ENCODE data around the gene MYPN.
A peak's percentile ranks its signal among the peaks of the same experiment; 100 is the strongest.
"Not testable (repeated sequence)": the region's sequence is repeated elsewhere in the genome, so short reads cannot be mapped to it uniquely, and the experiment has no call there.

Gene MYPN

GRCh38 chr10:68238371-68238770 lies 129.1 kb downstream of the MYPN start:
- H3K4me3 ChIP-seq (ENCODE audit: low read depth, low read length), result no peak overlapping the region
- no peak for DNase-seq (ENCODE audit: low read depth)
- TF ChIP-seq CTCF (conservative IDR thresholded peaks at IDR 0.05; ENCODE audit: low read depth, low read length), result no peak

GRCh38 chr10:68239069-68239468 lies 129.8 kb downstream of the MYPN start:
- H3K4me3 ChIP-seq (ENCODE audit: low read depth, low read length), result no peak overlapping the region
- no peak for TF ChIP-seq CTCF (conservative IDR thresholded peaks at IDR 0.05; ENCODE audit: low read depth, low read length)
- DNase-seq (ENCODE audit: low read depth), result no peak

DNA sequence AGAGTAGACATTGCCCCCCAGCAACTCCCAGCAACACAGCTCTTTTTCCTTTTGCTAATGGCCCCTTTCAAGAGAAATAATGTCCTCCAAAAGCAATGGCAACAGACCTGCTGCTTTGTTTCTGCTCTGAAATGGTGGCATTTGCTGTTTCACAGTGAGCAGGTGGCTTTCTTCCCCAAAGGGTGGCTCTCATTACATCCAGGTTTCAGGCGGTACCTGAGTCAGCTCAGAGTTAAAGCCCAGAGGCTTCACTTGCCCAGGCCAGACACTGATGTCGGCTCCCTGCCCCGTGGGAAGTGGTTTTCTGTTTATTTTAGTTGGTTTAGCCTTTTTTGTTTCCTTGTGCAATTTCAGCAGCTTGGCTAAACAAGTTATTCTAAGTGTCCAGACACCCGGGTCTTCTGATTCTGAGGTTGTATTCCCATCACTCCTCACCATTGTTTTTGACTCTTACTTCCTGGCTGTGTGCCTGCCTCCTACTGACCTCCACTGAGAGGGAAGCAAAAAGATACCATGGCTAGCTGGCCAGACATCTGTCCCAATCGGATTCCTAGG lies 130.4 kb downstream of the MYPN start:
- no peak for TF ChIP-seq CTCF (conservative IDR thresholded peaks at IDR 0.05; ENCODE audit: low read depth, low read length)
- peak; percentile 49 for DNase-seq (ENCODE audit: low read depth)
- no peak overlapping the region for H3K4me3 ChIP-seq (ENCODE audit: low read depth, low read length)

DNA sequence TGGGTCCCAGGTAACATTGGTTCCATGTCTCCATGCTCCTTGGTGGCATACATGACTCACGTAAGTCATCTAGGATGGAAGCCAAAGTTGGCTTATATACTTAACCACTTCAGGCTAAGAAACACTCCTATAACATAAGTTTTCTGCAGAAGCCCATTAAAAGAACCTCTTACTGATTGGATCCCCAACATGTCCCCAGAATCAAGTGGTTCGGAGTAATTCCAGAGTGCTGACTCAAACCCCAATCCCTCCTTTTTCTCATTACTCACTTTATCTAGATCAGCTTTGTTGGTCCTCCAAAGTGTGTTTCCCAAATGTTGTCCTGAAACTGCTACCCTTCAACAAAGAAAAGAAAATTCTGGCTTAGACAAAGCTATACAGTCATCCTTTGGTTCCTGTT lies 132.8 kb downstream of the MYPN start:
- TF ChIP-seq CTCF (conservative IDR thresholded peaks at IDR 0.05; ENCODE audit: low read depth, low read length), result no peak
- H3K4me3 ChIP-seq (ENCODE audit: low read depth, low read length), result no peak overlapping the region
- DNase-seq (ENCODE audit: low read depth), result no peak

GRCh38 chr10:68246397-68246796 lies 137.1 kb downstream of the MYPN start:
- not testable (repeated sequence) for H3K4me3 ChIP-seq (ENCODE audit: low read depth, low read length); DNase-seq (ENCODE audit: low read depth)

- TF ChIP-seq CTCF (conservative IDR thresholded peaks at IDR 0.05; ENCODE audit: low read depth, low read length), result no peak
- no peak for DNase-seq (ENCODE audit: low read depth)
- H3K4me3 ChIP-seq (ENCODE audit: low read depth, low read length), result no peak overlapping the region
Observed at GRCh38 chr10:68247931-68248330, 138.6 kb downstream of the MYPN start.

GRCh38 chr10:68249297-68249696 lies 140.0 kb downstream of the MYPN start:
- H3K4me3 ChIP-seq (ENCODE audit: low read depth, low read length), result no peak overlapping the region
- no peak for DNase-seq (ENCODE audit: low read depth)
- TF ChIP-seq CTCF (conservative IDR thresholded peaks at IDR 0.05; ENCODE audit: low read depth, low read length), result no peak
